Adrenal gland (tissue), 12 donors: Measurements from ENCODE around the gene LRRC4C. TPM values are rescaled to one million over a fixed set of nuclear protein-coding genes. Genes with fewer than 3 reads are reported as not detected.
A peak's percentile ranks its signal among the peaks of the same experiment; 100 is the strongest.
"Not testable (repeated sequence)": the region's sequence is repeated elsewhere in the genome, so short reads cannot be mapped to it uniquely, and the experiment has no call there.

Experiments used
- DNase-seq, 7 donors: peaks; one replicate each; pipeline ENCODE4 v3.0.0-alpha.2; 2019 to 2020
- H3K27ac ChIP-seq, 5 donors: fragments of 200-600 bp; sonication (generic) in 4 of 5; 1 replicate in 3 of 5; 2 replicates in 2 of 5; pipeline versions ENCODE4 v1.5.1 to v1.8.0; 2016 to 2020; ENCODE audit warnings: mild to moderate bottlenecking in 1 of 5
- H3K27me3 ChIP-seq: fragments of 200-600 bp; 2 replicates; pipeline ENCODE4 v1.8.0; 2021
- H3K36me3 ChIP-seq, 2 donors: fragments of 200-600 bp; replicated peaks in 1 of 2; 1 replicate in 1 of 2; 2 replicates in 1 of 2; pipeline versions ENCODE4 v1.5.1 to v1.8.0; 2018 to 2022
- H3K4me1 ChIP-seq, 2 donors: fragments of 200-600 bp; replicated peaks in 1 of 2; 1 replicate in 1 of 2; 2 replicates in 1 of 2; pipeline versions ENCODE4 v1.5.1 to v1.8.0; 2018 to 2021
- H3K4me3 ChIP-seq, 4 donors: fragments of 200-600 bp; sonication (generic) in 3 of 4; one replicate each; pipeline ENCODE4 v1.5.1; 2016 to 2018
- H3K9me3 ChIP-seq, 3 donors: fragments of 200-600 bp; sonication (generic) in 1 of 3; replicated peaks in 1 of 3; 1 replicate in 2 of 3; 2 replicates in 1 of 3; pipeline versions ENCODE4 v1.5.1 to v1.8.0; 2016 to 2021
- POLR2A ChIP-seq, 2 donors: fragments of 450-650 bp; IDR thresholded peaks; one replicate each; pipeline ENCODE4 v1.6.1; 2017; ENCODE audit warnings: antibody characterized with exemption in 2 of 2, mild to moderate bottlenecking in 2 of 2, moderate library complexity in 1 of 2
- WGBS, 4 donors: extraction: QIAGEN DNeasy Blood & Tissue Kit in 2 of 4; methylation state at CpG; one replicate each; pipeline versions ENCODE4 v1.1.5 to v1.1.7; 2013 to 2017; 5-methylcytosine and 5-hydroxymethylcytosine counted together
- intact Hi-C, 2 donors: fragments of 100-400 bp; cut with DNase I; formaldehyde crosslinking; loops; one replicate each; pipeline versions ENCODE4 v1.14.1 to v1.15.0; 2022 to 2023
- polyA plus RNA-seq, 3 donors: library from polyadenylated mRNA; stranded (reverse); fragments of 200-250 nt in 2 of 3; fragments of 350-450 nt in 1 of 3; fragmentation: Illumina TruSeq in 1 of 3; extraction: RNeasy Lipid Tissue Mini Kit (QIAGEN cat#74804) in 1 of 3; gene quantifications; one replicate each; pipeline ENCODE4 v1.2.3, GENCODE V29; 2013 to 2014
- total RNA-seq, 9 donors: library from RNA; depleted of rRNA in 4 of 9; stranded (reverse); fragments of >200 nt in 4 of 9; fragments of 120-200 nt in 1 of 9; fragmentation: NEBNext Ultra II Directional in 1 of 9; extraction: Animal tissue kit (Norgen Biotek cat#: 25700) in 1 of 9; gene quantifications; one replicate each; pipeline versions ENCODE4 v1.1.0 to v1.2.4, GENCODE V29; 2013 to 2023
- TF ChIP-seq, protein P1 (sequence below), 6 experiments: fragments of 450-650 bp in 4 of 6; fragments of 200-600 bp in 2 of 6; sonication (generic) in 1 of 6; IDR thresholded peaks; 1 replicate in 5 of 6; 2 replicates in 1 of 6; pipeline versions ENCODE4 v1.5.1 to v1.8.0; 2016 to 2021; ENCODE audit warnings: antibody characterized with exemption in 6 of 6, mild to moderate bottlenecking in 2 of 6, moderate library complexity in 1 of 6
- donor health status: healthy with polysubstance abuse.
- donor health status: Bipolar disorder and iron deficiency.
- donor health status: DM: yes; HTN: yes; CAD: no.
- donor health status: DM: no; HTN: no; CAD: no.
- donor health status: DM: no; HTN: no; CAD: no.
- donor health status: DM: yes; HTN: yes; CAD: no.

The LRRC4C gene
- total and polyA plus RNA-seq, 12 donors, result 1.0 to 10.6 (median 5.5) TPM

GRCh38 chr11:40924915-40925314 is 534.5 kb downstream of the LRRC4C start:
- intact Hi-C loops, result no loop called here
- no peak for TF ChIP-seq POLR2A (IDR thresholded peaks at IDR 0.05)
- TF ChIP-seq, protein P1, sequence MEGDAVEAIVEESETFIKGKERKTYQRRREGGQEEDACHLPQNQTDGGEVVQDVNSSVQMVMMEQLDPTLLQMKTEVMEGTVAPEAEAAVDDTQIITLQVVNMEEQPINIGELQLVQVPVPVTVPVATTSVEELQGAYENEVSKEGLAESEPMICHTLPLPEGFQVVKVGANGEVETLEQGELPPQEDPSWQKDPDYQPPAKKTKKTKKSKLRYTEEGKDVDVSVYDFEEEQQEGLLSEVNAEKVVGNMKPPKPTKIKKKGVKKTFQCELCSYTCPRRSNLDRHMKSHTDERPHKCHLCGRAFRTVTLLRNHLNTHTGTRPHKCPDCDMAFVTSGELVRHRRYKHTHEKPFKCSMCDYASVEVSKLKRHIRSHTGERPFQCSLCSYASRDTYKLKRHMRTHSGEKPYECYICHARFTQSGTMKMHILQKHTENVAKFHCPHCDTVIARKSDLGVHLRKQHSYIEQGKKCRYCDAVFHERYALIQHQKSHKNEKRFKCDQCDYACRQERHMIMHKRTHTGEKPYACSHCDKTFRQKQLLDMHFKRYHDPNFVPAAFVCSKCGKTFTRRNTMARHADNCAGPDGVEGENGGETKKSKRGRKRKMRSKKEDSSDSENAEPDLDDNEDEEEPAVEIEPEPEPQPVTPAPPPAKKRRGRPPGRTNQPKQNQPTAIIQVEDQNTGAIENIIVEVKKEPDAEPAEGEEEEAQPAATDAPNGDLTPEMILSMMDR (IDR thresholded peaks at IDR 0.05), result peak in 1 of 6 experiments; percentile 20
- Histone ChIP-seq H3K4me3 (no peak overlapping the region), H3K36me3 (no peaks in the 10 kb centered on the region), H3K9me3 (no peaks in the 10 kb centered on the region), H3K27ac (no peak overlapping the region), H3K4me1 (no peaks in the 10 kb centered on the region), H3K27me3 (no peaks in the 10 kb centered on the region)
- no peak for DNase-seq
- 76 to 90% (median 80%) methylated on average over 2 of the region's 2 CpGs for WGBS, 4 donors

DNA sequence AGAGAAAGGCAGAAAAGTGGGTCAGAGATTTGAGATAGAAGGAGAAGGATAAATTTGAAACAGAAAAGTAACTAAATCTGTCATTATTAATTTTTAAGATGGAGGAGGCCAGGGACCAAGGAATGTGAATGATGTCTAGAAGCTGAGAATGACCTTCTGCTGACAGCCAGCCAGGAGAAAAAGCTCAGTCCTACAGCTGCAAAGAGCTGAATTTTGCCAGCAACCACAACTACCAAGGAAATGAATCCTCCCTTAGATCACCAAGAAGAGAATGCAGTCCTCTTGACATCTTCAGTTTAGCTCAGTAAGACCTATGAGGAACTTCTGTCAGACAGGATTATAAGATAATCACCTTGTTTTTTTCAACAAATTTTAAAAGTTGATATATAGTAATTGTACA is 538.2 kb downstream of the LRRC4C start:
- no peaks in the 10 kb centered on the region for H3K27me3 ChIP-seq
- H3K36me3 ChIP-seq, result no peaks in the 10 kb centered on the region
- H3K27ac ChIP-seq, result no peak overlapping the region
- H3K4me3 ChIP-seq, result no peak overlapping the region
- TF ChIP-seq, protein P1 (IDR thresholded peaks at IDR 0.05), result no peak
- no peak for TF ChIP-seq POLR2A (IDR thresholded peaks at IDR 0.05)
- intact Hi-C loops, result no loop called here
- H3K9me3 ChIP-seq, result no peaks in the 10 kb centered on the region
- no peaks in the 10 kb centered on the region for H3K4me1 ChIP-seq
- DNase-seq, result no peak

- H3K4me1 ChIP-seq, H3K36me3 ChIP-seq, H3K4me3 ChIP-seq, DNase-seq, H3K27ac ChIP-seq, H3K27me3 ChIP-seq, intact Hi-C loops: not testable (repeated sequence)
- WGBS, 4 donors, result 76 to 83% (median 80%) methylated on average over 5 to 6 of the region's 6 CpGs
- peaks cover 0 to 10% (median 0%) of the 10 kb centered on the region in 3 donors for H3K9me3 ChIP-seq
Observed at GRCh38 chr11:40910774-40911173, 548.7 kb downstream of the LRRC4C start.

GRCh38 chr11:40894501-40894900 is 565.0 kb downstream of the LRRC4C start:
- no peaks in the 10 kb centered on the region for H3K9me3 ChIP-seq
- H3K4me1 ChIP-seq, result no peaks in the 10 kb centered on the region
- TF ChIP-seq, protein P1 (IDR thresholded peaks at IDR 0.05), result no peak
- no peak for TF ChIP-seq POLR2A (IDR thresholded peaks at IDR 0.05)
- no peak for DNase-seq
- no peaks in the 10 kb centered on the region for H3K36me3 ChIP-seq
- 64 to 74% (median 72%) methylated on average over 2 of the region's 2 CpGs for WGBS, 4 donors
- no peak overlapping the region for H3K27ac ChIP-seq
- H3K4me3 ChIP-seq, result no peak overlapping the region
- intact Hi-C loops, result no loop called here
- H3K27me3 ChIP-seq, result no peaks in the 10 kb centered on the region

- Histone ChIP-seq H3K27me3 (no peaks in the 10 kb centered on the region), H3K4me3 (no peak overlapping the region), H3K27ac (no peak overlapping the region), H3K9me3 (no peaks in the 10 kb centered on the region), H3K36me3 (no peaks in the 10 kb centered on the region), H3K4me1 (no peaks in the 10 kb centered on the region)
- TF ChIP-seq, protein P1 (IDR thresholded peaks at IDR 0.05), result no peak
- TF ChIP-seq POLR2A (IDR thresholded peaks at IDR 0.05), result no peak
- intact Hi-C loops, result no loop called here
- 73 to 75% (median 74%) methylated on average over 2 of the region's 2 CpGs for WGBS, 4 donors
- DNase-seq, result no peak
Observed at GRCh38 chr11:40885250-40885954, 574.0 kb downstream of the LRRC4C start.
